A172 (cell line): ENCODE data around the gene PCDHGC4. TPM values are rescaled to one million over a fixed set of nuclear protein-coding genes. Genes with fewer than 3 reads are reported as not detected.

ENCODE experiments used
- DNase-seq: peaks from one replicate; pipeline ENCODE4 v3.0.0-alpha.2; 2015; ENCODE audit warnings: low spot score
- total RNA-seq: library from RNA; depleted of rRNA; stranded (reverse); fragments of >200 nt; shearing (Covaris generic); gene quantifications from 2 replicates; pipeline ENCODE4 v1.2.3, GENCODE V29; 2014

Gene PCDHGC4
- total RNA-seq, 1 experiment from 2014 or later = not detected

GRCh38 chr5:141512390-141512910, 27.6 kb downstream of the PCDHGC4 start:
- no peak for DNase-seq

GRCh38 chr5:141512911-141513626, 28.2 kb downstream of the PCDHGC4 start:
- DNase-seq = no peak

GRCh38 chr5:141513627-141514329, 28.9 kb downstream of the PCDHGC4 start:
- peak; percentile 94 for DNase-seq

GRCh38 chr5:141514330-141515133, 29.7 kb downstream of the PCDHGC4 start:
- peak; percentile 50 for DNase-seq

- DNase-seq = no peak
These were observed 30.3 kb downstream of the PCDHGC4 start for GRCh38 chr5:141515141-141515540.

- DNase-seq = no peak
These were observed 31.3 kb downstream of the PCDHGC4 start for GRCh38 chr5:141515946-141516671.

GRCh38 chr5:141516672-141517025, 31.8 kb downstream of the PCDHGC4 start:
- no peak for DNase-seq

GRCh38 chr5:141517312-141517711, 32.5 kb downstream of the PCDHGC4 start:
- no peak for DNase-seq

- DNase-seq = no peak
These were observed 33.2 kb downstream of the PCDHGC4 start for GRCh38 chr5:141517880-141518617.

- no peak for DNase-seq
These were observed 33.8 kb downstream of the PCDHGC4 start for GRCh38 chr5:141518618-141519015.

GRCh38 chr5:141519605-141520565, 35.1 kb downstream of the PCDHGC4 start:
- no peak for DNase-seq

GRCh38 chr5:141521244-141521781, 36.5 kb downstream of the PCDHGC4 start:
- peak; percentile 100 for DNase-seq

GRCh38 chr5:141522301-141522700, 37.5 kb downstream of the PCDHGC4 start:
- DNase-seq = peak; percentile 53

- no peak for DNase-seq
These were observed 39.2 kb downstream of the PCDHGC4 start for GRCh38 chr5:141523991-141524390.

GRCh38 chr5:141524604-141525597, 40.1 kb downstream of the PCDHGC4 start:
- peak; percentile 97 for DNase-seq

GRCh38 chr5:141525653-141526052, 40.8 kb downstream of the PCDHGC4 start:
- no peak for DNase-seq

- no peak for DNase-seq
These were observed 42.6 kb downstream of the PCDHGC4 start for GRCh38 chr5:141527426-141527825.
